Keratinocyte (primary cell): ENCODE data around the gene RIMS4.

Experiments
- CTCF ChIP-seq, 3 experiments: IDR thresholded peaks in 1 of 3; conservative IDR thresholded peaks in 1 of 3; optimal IDR thresholded peaks in 1 of 3; 2 replicates in 2 of 3; 3 replicates in 1 of 3; pipeline versions ENCODE3 to v1.5.1; 2011; ENCODE audit warnings: low read length in 3 of 3, mild to moderate bottlenecking in 3 of 3, moderate library complexity in 2 of 3, control low read depth in 1 of 3, inconsistent platforms in 1 of 3; ENCODE audit not compliant: insufficient read depth in 2 of 3; ENCODE audit errors: extremely low read depth in 1 of 3
- EZH2 ChIP-seq: IDR thresholded peaks from one replicate; pipeline ENCODE4 v1.6.1; 2012; ENCODE audit warnings: inconsistent platforms, mild to moderate bottlenecking, low read length, moderate library complexity

DNA sequence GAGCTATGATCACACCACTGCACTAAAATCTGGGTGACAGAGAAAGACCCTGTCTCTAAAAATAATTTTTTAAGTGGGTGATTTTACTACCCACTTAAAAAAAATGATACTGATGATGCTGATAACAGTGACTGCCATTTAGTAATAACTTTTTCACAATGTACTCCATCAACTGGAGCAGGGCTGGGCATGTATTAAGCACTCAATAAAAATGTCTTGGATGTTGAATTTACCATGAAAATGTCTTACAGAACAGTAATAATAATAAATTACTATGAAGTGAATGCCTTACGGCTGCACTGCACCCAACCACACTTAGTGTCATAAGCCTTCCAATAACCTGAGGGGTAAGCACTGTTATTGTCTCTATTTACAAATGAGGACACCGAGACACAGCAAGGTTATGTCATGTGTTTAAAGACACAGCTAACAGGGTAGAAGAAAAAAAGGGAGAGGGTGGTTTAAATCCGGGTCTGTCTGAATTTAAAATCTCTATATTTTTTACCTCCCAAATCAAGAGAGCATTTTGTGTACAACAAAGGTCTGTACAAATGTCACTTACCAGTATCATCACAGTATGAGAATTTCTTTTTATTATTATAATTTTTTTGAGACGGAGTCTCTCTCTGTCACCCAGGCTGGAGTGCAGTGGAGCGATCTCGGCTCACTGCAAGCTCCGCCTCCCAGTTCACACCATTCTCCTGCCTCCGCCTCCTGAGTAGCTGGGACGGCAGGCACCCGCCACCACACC, 21.5 kb downstream of the RIMS4 start:
- TF ChIP-seq CTCF (optimal IDR thresholded peaks at IDR 0.05 in 1 of 3, IDR thresholded peaks at IDR 0.05 in 1 of 3, conservative IDR thresholded peaks at IDR 0.05 in 1 of 3; ENCODE audit: extremely low read depth in 1 of 3, insufficient read depth in 2 of 3, low read length in 3 of 3) (no peak), EZH2 (no peak)
